Aorta (tissue), 4 donors: ENCODE results near the gene FMNL3. TPM values are rescaled to one million over a fixed set of nuclear protein-coding genes. Genes with fewer than 3 reads are reported as not detected.

Experiments
- polyA plus RNA-seq, 2 donors: library from polyadenylated mRNA; stranded (reverse); fragments of 200-250 nt; gene quantifications; one replicate each; pipeline ENCODE4 v1.2.3, GENCODE V29; 2013
- total RNA-seq, 2 donors: library from RNA; stranded (reverse); fragmentation: NEBNext Ultra II Directional; extraction: Animal tissue kit (Norgen Biotek cat#: 25700); gene quantifications; one replicate each; pipeline ENCODE4 v1.2.1, GENCODE V29; 2021
- donor health status: healthy with polysubstance abuse.
- donor health status: Bipolar disorder and iron deficiency.
- donor health status: DM: no; HTN: no; CAD: no.
- donor health status: DM: yes; HTN: yes; CAD: no.

The FMNL3 gene
- total and polyA plus RNA-seq, 4 donors: 6.5 to 53.9 (median 20.9) TPM

Other genes with a start within 250 kb of the FMNL3 start
- 1 to 10 TPM in 1 of 2 donors, under 1 TPM in 1; 0.10 to 1.7 TPM for gene KCNH3, start 168.4 kb downstream of the FMNL3 start, total RNA-seq
- gene KCNH3, start 168.4 kb downstream of the FMNL3 start, polyA plus RNA-seq: 1 to 10 TPM in 1 of 2 donors, under 1 TPM in 1; 0.31 to 1.5 TPM
- gene MCRS1, start 139.3 kb downstream of the FMNL3 start, total RNA-seq: 10 to 100 TPM; 34.7 to 44.0 TPM
- gene MCRS1, start 139.3 kb downstream of the FMNL3 start, polyA plus RNA-seq: 10 to 100 TPM; 27.5 to 99.2 TPM
- gene FAM186B, start 101.8 kb downstream of the FMNL3 start, total RNA-seq: under 1 TPM; 0.23 to 0.30 TPM
- under 1 TPM in 1 of 2 donors, not detected in 1; 0.26 TPM for gene FAM186B, start 101.8 kb downstream of the FMNL3 start, polyA plus RNA-seq
- gene PRPF40B, start 83.8 kb downstream of the FMNL3 start, total RNA-seq: 10 to 100 TPM; 28.2 to 41.0 TPM
- gene PRPF40B, start 83.8 kb downstream of the FMNL3 start, polyA plus RNA-seq: 10 to 100 TPM; 11.3 to 69.0 TPM
- gene TMBIM6, start 34.2 kb upstream of the FMNL3 start, total RNA-seq: 100 to 1,000 TPM; 290 to 325 TPM
- 100 to 1,000 TPM; 114 to 163 TPM for gene TMBIM6, start 34.2 kb upstream of the FMNL3 start, polyA plus RNA-seq
- 10 to 100 TPM; 22.2 to 38.7 TPM for gene NCKAP5L, start 121.0 kb upstream of the FMNL3 start, total RNA-seq
- 10 to 100 TPM in 1 of 2 donors, 1 to 10 TPM in 1; 3.5 to 14.8 TPM for gene NCKAP5L, start 121.0 kb upstream of the FMNL3 start, polyA plus RNA-seq
- gene BCDIN3D, start 135.7 kb upstream of the FMNL3 start, total RNA-seq: 1 to 10 TPM; 3.5 to 5.0 TPM
- gene BCDIN3D, start 135.7 kb upstream of the FMNL3 start, polyA plus RNA-seq: 1 to 10 TPM; 1.5 to 1.6 TPM
- 10 to 100 TPM in 1 of 2 donors, under 1 TPM in 1; 0.58 to 16.4 TPM for gene FAIM2, start 196.5 kb upstream of the FMNL3 start, total RNA-seq
- under 1 TPM in 1 of 2 donors, not detected in 1; 0.05 TPM for gene FAIM2, start 196.5 kb upstream of the FMNL3 start, polyA plus RNA-seq
- gene AQP2, start 243.3 kb upstream of the FMNL3 start, total RNA-seq: under 1 TPM in 1 of 2 donors, not detected in 1; 0.21 TPM
- gene AQP2, start 243.3 kb upstream of the FMNL3 start, polyA plus RNA-seq: not detected